D341Med (cell line): ENCODE data around the gene DCC.

ENCODE experiments used
- DNase-seq: peaks from one replicate; pipeline ENCODE4 v3.0.0; 2012; ENCODE audit warnings: low spot score

The DCC gene

DNA sequence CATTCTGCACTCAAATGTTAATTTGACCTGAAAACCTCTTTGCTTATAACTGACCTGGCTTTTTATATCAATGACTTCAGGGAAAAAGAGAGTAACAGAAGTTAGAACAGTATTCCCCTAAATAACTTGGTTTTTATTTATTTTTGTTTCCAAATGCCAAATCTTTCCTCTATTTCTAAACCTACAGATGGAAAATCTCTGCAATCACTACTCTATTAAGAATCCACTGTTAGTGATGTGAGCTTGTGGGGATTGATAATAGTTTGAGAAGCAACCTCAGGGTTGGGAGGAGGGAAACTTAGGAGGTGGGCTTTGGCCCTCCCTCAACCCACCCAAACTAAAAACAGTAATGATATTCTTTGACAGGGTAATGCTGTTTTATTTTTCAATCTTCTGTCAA is 351.8 kb downstream of the DCC start:
- no peak for DNase-seq

DNA sequence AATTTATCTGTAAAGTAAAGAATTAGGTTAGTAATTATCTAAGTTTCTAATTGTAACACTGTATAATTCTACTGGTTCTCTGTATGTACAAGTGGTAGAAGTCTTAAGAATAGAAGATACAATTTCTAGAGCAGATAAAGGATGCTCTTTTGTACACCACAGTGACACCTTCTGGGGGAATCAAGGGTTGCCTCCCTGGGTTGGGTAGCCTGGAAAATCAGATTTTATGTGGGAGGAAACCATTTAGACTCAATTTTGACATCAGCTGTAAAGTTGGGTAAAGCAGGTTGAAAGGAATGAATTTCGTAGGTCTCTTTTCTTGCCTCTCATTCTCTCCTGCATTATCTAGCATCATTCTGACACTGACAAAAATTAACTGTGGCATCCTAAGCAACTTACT is 354.8 kb downstream of the DCC start:
- peak; percentile 60 for DNase-seq

DNA sequence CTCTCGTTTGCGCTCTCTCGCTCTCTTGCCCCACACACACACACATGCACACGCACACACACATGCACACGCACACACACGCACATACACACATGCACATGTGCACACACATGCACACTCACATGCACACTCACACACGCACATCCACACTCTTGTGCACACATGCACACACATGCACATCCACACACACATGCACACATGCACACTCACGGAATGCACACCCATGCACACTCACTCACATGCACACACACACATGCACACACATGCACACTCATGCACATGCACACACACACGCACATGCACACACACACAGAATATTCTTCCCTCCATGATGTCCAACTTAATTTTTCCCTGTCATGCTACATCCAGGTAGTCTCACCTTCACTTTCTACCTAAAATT is 360.1 kb downstream of the DCC start:
- no peak for DNase-seq

DNA sequence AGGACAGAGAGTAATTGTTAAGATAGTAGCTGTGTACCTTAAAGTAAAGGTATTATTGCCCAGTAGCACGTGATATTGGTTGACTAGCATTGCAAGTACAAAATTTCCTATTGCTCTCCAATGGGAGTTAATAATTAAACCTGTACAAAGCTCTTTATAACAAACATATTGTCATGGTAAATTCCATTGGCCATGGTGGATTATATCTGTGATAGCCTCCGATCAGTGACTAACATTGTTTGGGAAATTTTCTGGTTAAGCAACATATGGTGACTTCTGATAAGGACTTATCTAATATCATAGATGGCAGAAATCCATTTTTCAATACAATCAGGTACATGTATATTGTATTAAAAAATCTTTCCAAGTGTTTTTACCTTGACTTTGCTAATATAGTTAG is 360.8 kb downstream of the DCC start:
- no peak for DNase-seq

DNA sequence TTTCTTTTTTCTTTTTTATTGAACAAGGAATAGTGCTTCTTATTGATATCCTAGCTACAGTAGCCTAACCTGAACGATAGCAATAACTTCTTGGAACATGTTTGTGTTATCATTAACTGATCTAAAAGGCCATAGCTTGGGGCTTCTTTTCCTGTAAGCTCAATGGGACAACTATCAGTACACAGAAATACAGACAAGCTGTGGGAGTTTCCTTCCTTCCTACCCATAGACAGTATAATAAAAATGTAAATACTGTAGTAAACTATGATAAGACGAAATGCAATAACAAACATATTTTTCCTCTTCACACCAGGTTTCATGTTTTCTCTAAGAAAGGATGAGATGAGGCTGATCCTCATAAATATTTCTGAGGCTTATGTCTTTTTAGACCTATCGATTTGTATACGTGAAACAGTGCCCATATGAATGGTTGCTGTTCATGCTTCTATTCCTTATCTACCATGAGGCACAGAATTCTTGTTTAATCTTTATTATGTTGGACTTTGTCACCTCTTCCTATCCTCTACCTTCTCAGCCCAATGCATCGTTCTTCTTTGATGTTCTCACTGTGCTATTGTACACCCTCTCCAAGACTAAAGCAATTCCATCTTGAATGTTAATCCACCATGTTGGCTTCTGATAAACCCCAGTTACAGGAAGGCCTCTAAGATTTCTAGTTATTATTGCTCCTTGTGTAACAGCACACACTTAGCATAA is 361.4 kb downstream of the DCC start:
- no peak for DNase-seq

DNA sequence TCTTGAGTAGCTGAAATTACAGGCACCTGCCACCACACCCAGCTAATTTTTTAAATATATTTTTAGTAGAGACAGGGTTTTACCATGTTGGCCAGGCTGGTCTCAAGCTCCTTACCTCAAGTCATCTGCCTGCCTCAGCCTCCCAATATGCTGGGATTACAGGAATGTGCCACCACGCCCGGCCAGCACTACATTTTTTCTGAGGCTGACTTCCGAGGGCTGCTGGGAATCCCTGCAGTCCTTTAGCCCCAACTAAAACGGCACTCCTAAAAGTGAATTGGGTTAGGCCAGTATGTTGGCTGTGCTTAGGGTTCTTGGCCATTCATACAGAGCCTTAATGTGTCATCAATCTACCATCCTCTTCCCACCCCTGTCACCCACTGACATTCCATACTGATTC is 375.4 kb downstream of the DCC start:
- DNase-seq: no peak

DNA sequence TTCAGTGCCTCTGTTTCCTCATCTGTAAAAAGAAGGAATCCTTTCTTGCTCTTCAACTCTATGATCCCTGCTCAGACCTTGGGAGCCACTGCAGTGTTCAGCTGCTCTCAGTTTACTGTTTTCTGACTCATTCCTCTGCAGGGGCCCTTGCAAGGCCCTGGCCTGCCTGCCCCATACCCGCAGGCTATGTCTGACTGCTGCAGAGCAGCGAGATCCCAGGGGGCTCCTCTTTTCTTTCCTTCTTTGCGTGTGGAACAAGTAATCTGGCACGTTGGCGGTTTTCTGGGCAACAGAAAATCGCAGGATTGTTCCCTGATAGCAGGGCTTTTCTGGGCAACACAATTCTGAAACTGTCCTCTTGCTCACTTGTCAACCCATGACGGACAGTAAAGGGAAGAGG is 376.0 kb downstream of the DCC start:
- no peak for DNase-seq

DNA sequence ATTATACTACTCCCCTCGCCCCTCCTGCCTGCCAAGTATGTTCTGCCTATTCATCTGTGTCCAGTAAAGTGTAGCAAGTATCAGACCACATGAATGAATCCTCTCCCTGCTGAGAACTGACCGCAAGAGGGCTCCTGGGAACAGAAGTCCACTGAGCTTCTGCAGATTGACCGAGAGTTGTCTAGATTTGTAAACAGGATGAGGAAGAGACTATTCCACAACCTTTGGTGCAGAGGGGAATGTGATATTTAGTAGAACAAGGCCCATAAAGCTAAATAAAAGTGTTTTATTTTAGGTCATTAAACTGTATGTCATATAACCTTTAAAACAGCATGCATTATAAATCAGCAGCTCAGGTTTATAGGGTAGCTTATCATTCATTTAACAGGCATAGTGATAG is 377.0 kb downstream of the DCC start:
- DNase-seq: no peak

DNA sequence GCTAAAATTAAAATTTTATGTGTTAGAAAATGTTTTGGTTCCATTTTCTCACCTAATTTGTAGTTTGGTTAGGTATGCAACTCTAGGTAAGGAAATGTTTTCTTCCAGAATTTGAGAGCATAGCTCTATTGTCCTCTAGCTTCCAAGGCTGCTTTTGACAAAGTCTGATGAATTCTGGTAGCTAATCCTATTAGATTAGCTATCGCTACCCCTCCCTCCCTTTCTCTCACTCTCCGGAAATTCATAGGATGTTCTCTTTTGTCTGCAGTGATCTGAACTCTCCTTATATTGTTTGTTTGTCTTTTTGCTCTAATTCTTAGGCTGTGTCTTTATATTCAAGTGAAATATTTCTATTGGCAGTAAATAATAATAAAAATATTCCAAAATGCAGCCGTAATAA is 382.9 kb downstream of the DCC start:
- no peak for DNase-seq

DNA sequence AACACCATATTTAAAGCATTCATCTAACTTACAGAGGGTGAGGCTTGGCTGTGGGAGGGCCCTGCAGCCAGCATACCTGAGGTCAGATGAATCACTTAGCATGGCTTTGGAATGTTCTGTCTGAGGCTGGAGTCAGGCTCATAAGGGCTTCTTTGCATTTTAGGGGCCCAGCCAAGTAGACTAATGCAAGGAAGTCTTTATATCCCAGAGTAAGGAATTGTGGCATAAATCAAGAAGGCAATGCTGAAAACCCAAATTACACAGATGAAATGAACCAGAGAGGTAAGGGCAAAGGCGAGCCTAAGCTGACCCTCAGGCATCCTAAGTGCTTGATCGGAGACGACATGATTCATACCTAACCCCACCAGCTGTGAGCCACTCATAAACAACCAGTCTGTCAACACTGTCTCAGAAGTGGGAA is 383.6 kb downstream of the DCC start:
- DNase-seq: no peak

DNA sequence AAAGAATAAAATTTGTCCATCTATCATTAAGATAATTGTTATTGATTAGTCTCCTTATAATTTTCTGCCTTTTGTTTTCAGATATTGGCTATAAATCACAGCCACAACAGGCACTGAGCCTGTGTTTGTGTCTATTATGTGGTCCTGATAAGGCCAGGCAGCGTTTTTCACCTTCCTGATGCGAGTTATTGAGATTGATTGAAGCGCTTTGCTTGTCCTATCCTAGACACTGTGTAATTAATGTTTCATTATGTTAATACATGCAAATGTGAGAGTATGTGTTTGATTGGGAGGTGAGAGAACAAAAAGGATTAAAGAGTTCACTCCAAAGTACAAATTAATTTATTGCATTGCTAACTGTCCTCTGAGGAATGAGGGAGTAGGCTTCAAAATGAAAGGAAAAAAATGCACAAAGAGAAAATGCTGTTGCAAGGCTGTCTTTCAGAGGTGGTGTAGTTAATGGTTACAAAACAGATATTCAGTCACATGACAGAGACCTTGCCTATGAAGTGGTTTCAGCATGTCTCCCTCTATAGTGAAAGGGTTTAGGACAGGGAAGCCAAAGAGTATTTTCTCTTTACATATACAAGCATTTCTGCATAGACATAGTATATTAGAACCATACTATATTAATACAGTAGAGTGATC is 391.1 kb downstream of the DCC start:
- no peak for DNase-seq

DNA sequence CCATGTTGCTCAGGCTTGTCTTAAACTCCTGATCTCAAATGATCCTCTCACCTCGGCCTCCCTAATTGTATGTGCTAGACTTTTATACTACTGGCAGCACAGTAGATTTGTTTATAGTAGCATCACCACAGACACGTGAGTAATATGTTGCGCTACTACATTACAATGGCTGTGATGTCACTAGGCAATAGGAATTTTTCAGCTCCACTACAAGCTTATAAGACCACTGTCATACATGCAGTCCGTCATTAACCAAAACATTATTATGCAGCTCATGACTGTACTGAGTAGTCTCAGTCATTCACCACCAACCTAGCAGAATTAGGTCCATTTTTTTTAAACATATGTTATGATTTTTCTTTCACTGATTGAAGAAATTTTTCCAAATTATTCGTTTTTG is 398.9 kb downstream of the DCC start:
- no peak for DNase-seq

DNA sequence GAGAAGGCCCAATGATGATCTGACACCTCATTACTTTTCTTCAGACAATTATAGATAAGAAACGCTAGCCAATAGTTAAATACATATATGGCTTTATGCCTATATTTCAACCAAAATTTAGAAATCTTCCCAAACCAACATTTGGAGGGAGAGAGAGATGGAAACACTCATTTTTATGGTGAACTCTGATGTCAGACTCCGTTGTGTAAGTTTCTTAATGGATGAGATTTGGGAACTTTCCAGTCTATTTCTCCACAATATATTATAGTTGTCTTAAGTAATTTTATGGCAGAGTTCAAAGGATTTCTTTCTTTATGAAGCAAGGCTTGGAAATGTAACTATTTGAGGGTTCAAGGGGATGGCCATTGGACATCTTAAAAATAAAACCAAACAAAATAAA is 407.0 kb downstream of the DCC start:
- no peak for DNase-seq

DNA sequence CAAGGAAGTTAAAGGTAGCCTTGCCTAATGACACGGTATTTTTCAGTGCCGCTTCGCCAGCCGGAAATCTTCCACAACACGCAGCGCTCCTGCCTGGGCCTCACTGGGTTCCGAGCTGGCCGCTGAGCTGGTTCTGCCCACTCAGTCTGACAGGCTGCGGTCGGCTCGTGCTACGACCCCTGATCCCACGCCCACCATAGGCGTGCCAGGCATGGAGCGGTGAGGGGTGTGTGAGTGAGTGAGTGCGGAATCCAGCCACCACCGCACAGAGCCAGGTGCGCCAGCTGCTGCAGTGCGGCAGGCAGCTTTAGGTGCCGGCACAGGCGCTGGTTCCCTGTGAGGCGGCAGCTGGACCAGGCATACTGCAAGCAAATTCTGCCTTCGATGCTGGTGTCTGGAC is 407.9 kb downstream of the DCC start:
- no peak for DNase-seq

DNA sequence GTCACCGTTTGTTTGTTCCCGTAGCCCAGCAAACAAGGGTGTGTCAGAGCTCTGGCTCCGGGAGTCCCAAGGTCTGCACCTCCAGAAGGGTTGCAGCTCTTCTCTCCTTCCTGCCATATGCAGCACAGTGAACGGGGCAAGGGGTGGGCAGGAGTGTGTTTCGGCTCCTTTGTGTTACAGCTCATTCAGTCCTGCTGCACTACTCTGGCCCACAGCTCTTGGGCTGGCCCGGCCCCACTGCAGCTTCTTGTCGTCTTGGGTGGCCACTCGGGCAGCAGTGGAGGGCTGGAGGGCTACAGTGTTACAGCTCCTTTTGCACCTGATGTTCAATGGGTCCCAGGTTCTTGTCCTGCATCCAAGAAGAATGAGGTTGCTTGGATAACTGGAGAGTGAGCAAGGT is 408.3 kb downstream of the DCC start:
- no peak for DNase-seq

DNA sequence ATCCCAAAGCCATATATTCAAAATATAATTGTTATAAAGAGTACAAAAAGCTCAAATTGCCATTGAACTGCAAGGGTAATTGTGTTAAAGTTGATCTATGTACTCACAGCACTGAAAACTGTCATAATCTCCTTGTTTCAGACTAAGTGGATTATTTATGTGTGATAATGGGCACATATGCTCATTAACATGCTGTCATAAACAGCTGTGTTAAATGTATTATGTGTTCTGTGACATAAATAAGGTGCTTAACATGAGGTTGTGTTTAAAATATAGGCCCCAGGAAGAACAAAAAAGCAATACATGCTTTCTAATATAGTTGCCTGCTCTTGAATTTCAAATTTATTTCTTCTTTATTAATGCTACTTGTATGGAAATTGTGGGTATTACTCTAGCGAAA is 409.5 kb downstream of the DCC start:
- DNase-seq: no peak

DNA sequence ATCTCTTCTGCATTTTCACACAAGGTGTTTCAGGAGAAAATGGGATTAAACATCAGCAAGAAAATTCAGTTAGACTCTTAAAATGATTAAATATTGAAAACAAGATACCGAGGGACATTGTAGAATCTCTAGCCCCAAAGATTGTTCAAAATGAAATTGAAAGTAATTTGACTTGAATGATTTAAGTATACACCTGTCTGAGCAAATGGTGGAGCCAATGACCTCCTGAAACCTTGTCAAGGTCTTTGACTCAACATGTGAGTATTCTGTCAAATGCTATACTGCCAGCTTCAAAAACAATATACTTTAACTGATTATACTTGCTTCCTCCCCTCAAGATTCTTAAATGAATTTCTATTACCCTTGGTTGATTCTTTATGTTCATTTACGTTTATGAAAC is 411.0 kb downstream of the DCC start:
- no peak for DNase-seq

DNA sequence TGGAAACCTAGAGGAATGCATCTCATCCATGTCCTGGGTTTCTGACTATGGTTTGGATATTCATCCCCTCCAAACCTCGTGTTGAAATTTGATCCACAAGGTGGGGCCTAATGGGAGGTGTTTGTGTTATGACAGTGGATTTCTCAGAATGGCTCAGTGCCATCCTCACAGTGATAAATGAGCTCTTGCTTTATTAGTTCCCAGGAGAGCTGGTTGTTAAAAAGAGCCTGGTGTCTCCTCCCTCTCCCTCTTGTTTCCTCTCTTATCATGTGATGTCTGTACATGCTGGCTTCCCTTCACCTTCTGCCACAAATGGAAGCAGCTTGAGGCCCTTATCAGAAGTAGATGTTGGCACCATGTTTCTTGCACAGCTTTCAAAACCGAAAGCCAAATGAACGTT is 424.3 kb downstream of the DCC start:
- no peak for DNase-seq

DNA sequence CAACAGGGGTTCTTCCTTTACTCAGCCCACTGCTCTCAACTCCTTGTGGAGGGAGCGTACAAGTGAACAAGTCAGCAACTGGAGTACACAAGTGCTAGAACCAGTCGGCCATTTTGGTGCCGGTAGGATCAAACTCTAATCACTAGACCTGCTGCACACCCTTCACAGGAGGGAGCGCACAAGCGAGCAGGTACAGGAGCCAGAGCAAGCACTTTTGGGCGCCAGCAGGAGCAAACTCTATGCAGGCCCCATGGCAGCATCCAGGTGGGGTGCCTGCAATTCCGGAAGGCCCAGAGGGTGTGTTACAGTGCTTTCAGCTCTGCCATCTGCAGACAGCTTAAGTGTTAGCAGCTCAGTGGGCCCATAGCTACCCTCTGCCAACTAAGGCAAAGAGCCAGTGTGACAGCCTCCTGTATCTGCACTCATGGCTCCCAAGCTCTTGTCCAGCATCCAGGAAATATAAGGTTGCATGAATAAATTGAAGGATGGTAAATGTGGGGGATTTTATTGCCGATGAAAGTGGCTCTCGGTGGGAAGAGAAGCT is 426.1 kb downstream of the DCC start:
- DNase-seq: no peak

DNA sequence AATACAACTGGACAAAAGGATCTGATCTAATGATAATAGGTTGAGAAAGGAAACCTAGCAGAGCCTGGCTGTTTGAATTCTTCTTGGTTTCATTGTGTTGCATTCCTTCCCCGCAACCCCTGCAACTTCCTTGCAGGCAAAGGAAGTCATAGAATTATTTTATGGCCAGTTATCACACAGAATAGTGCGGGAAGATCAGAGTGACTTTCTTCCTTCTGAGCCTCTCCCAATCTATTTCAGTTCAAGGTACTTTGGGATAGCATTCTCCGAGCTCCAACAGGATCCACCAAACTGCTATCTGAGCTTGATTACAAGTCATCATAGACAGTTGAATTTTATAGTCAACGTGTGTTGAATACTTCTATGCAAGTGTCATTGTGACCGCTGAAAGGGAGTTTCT is 441.1 kb downstream of the DCC start:
- DNase-seq: no peak

DNA sequence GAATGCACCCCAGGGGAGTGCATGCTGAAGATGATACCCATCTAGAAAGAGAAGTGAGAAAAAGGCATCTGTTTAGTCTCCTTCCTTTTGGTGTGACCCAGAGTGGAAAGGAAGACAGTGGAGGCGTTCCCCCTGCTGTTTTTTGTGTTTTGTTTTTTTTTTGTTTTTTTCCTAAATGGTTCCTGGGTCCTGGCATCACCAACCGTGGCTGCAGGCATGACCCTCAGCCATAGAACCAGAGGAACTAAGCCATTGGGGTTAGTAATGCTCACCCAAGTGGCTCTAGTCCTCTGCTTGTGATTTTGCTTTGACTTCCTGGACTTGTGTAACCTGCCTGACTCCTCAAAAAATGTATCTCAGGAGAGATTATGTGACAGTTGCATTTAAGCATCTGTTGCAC is 451.3 kb downstream of the DCC start:
- DNase-seq: no peak

DNA sequence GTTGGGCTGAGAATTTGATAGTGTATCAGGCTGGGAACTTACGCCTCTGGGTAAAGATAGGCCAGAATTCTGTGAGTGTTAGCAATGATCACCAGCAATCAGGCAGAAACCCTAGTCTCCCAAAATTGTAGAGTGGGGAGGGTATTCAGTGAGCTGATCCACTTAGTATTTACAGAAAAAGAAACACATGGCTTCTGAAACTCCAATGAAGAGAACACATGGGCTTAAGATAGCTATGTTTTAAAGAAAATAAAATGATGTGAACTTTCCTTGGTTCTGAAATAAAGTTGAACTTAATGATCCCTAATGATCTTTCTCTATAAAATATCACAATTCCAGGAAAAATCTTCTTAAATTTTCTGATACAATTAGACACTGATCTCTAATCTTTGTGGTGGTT is 472.8 kb downstream of the DCC start:
- no peak for DNase-seq

DNA sequence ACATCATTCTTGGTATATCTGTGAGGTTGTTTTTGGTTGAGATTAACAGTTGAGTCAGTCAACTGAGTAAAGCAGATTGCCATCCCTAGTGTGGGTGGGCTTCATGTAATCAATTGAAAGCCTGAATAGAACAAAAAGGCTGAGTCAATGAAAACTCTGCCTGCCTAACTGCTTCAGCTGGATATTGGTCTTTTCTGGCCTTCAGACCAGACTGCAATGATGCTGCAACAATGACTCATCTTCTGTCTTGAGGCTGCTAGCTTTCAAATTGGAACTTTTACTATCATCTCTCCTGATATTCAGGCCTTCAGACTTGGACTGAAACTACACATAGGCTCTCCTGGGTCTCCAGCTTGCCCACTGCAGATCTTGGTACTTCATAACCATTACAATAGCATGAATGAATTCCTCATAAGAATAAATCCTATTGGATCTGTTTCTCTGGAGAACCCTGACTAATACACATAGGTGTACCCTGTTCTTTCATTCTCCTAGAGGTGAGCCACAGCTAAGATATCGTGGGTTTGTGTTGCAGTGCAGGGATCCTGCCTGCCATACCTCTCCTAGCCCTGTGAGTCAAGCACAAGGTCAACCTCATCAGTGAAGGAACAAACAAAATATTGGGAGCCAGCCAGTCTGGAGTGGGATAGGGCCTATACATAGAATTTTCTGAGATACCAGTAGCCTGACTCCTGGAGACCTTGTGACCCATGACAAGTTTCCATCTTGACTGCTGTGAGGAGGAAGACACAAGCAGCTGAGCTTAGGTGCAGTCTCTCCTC is 473.8 kb downstream of the DCC start:
- DNase-seq: no peak
